DND-41 (cell line): ENCODE results near the gene WDR5.

Source experiments
- ATAC-seq: fragments of 200-7000 bp; cut with Tn5 transposase; 3 replicates; pipeline ENCODE4 v1.9.1; 2021; ENCODE audit warnings: low read depth; ENCODE audit not compliant: insufficient read depth
- DNase-seq: peaks from one replicate; pipeline ENCODE4 v3.0.0-alpha.2; 2020
- H2AFZ ChIP-seq: 2 replicates; pipeline ENCODE4 v1.6.0; 2012; ENCODE audit warnings: low read depth, low read length
- H3K27ac ChIP-seq: 2 replicates; pipeline ENCODE4 v1.5.1; 2012; ENCODE audit warnings: low read length, inconsistent platforms
- H3K27me3 ChIP-seq: fragments of 200-600 bp; sonication (generic); 2 replicates; pipeline ENCODE4 v1.6.0; 2012; ENCODE audit warnings: low read length, mild to moderate bottlenecking, inconsistent platforms; ENCODE audit not compliant: insufficient read depth, poor library complexity
- H3K36me3 ChIP-seq: 2 replicates; pipeline ENCODE4 v1.5.1; 2012; ENCODE audit warnings: low read length, inconsistent platforms; ENCODE audit not compliant: insufficient read depth
- H3K4me1 ChIP-seq: 2 replicates; pipeline ENCODE4 v1.5.1; 2012; ENCODE audit warnings: mild to moderate bottlenecking, low read length; ENCODE audit not compliant: insufficient read depth
- H3K4me2 ChIP-seq: 2 replicates; pipeline ENCODE4 v1.6.0; 2012; ENCODE audit warnings: mild to moderate bottlenecking, moderate library complexity, low read length, inconsistent platforms; ENCODE audit not compliant: insufficient read depth
- H3K4me3 ChIP-seq, 2 experiments: fragments of 200-600 bp in 1 of 2; shearing (Covaris generic) in 1 of 2; 2 replicates each; pipeline ENCODE4 v1.5.1; 2012 to 2016; ENCODE audit warnings: inconsistent platforms in 2 of 2, low read length in 2 of 2, mild to moderate bottlenecking in 2 of 2, low read depth in 1 of 2, moderate library complexity in 1 of 2
- H3K79me2 ChIP-seq: 2 replicates; pipeline ENCODE4 v1.6.0; 2012; ENCODE audit warnings: low read length, inconsistent platforms; ENCODE audit not compliant: insufficient read depth
- H3K9ac ChIP-seq: 2 replicates; pipeline ENCODE4 v1.6.0; 2012; ENCODE audit warnings: low read depth, mild to moderate bottlenecking, inconsistent platforms, low read length, moderate library complexity
- H3K9me3 ChIP-seq: 2 replicates; pipeline ENCODE4 v1.5.1; 2012; ENCODE audit warnings: low read length, moderate library complexity, mild to moderate bottlenecking, inconsistent platforms; ENCODE audit not compliant: insufficient read depth, severe bottlenecking
- H4K20me1 ChIP-seq: 2 replicates; pipeline ENCODE4 v1.6.0; 2012; ENCODE audit warnings: low read length; ENCODE audit not compliant: insufficient read depth
- CTCF ChIP-seq: IDR thresholded peaks from 2 replicates; pipeline ENCODE4 v1.5.1; 2012; ENCODE audit warnings: borderline replicate concordance, low read length, moderate library complexity, mild to moderate bottlenecking; ENCODE audit not compliant: poor library complexity, severe bottlenecking; ENCODE audit errors: extremely low read depth
- EZH2 ChIP-seq: IDR thresholded peaks from 3 replicates; pipeline ENCODE4 v1.6.1; 2012; ENCODE audit warnings: borderline replicate concordance, low read depth, mild to moderate bottlenecking, moderate library complexity, low read length, inconsistent platforms; ENCODE audit not compliant: severe bottlenecking

WDR5 gene

GRCh38 chr9:134162926-134163370 lies 27.1 kb downstream of the WDR5 start:
- TF ChIP-seq EZH2 (no peak), CTCF (no peak)
- no peak for DNase-seq
- Histone ChIP-seq H3K4me1 (peaks cover 4% of the 10 kb centered on the region), H3K27me3 (no peaks in the 10 kb centered on the region), H3K36me3 (peaks cover 21% of the 10 kb centered on the region), H3K79me2 (peaks cover 13% of the 10 kb centered on the region), H4K20me1 (no peaks in the 10 kb centered on the region; the same call in 1 of the 2 replicates), H3K9me3 (no peaks in the 10 kb centered on the region), H3K4me2 (no peak overlapping the region), H3K4me3 (no peak overlapping the region), H2AFZ (no peak overlapping the region), H3K9ac (no peak overlapping the region), H3K27ac (no peak overlapping the region)
- ATAC-seq, result no peak

- ATAC-seq (no peak), DNase-seq (no peak)
- Histone ChIP-seq H3K9ac (no peak overlapping the region), H3K9me3 (no peaks in the 10 kb centered on the region), H3K36me3 (peaks cover 14% of the 10 kb centered on the region), H3K27ac (no peak overlapping the region), H3K4me3 (no peak overlapping the region), H3K4me2 (no peak overlapping the region), H4K20me1 (no peaks in the 10 kb centered on the region; the same call in 1 of the 2 replicates), H3K4me1 (peaks cover 4% of the 10 kb centered on the region), H2AFZ (no peak overlapping the region; the same call in 1 of the 2 replicates), H3K27me3 (no peaks in the 10 kb centered on the region), H3K79me2 (peaks cover 13% of the 10 kb centered on the region)
- no peak for TF ChIP-seq CTCF
- no peak for TF ChIP-seq EZH2
Measured at GRCh38 chr9:134163371-134164196, 27.7 kb downstream of the WDR5 start.

GRCh38 chr9:134164879-134165278 lies 29.0 kb downstream of the WDR5 start:
- no peak overlapping the region for H2AFZ ChIP-seq
- H3K36me3 ChIP-seq, result peaks cover 4% of the 10 kb centered on the region
- TF ChIP-seq CTCF, result no peak
- no peak for TF ChIP-seq EZH2
- no peaks in the 10 kb centered on the region for H4K20me1 ChIP-seq
- no peaks in the 10 kb centered on the region for H3K27me3 ChIP-seq
- no peak for ATAC-seq
- no peak overlapping the region for H3K27ac ChIP-seq
- no peak overlapping the region for H3K9ac ChIP-seq
- H3K9me3 ChIP-seq, result no peaks in the 10 kb centered on the region
- no peak for DNase-seq
- H3K4me2 ChIP-seq, result no peak overlapping the region
- H3K4me1 ChIP-seq, result peaks cover 4% of the 10 kb centered on the region
- H3K4me3 ChIP-seq, result no peak overlapping the region
- peaks cover 13% of the 10 kb centered on the region for H3K79me2 ChIP-seq
